Hepatic stellate cell (primary cell): Measurements from ENCODE around the gene RPL26.

Source experiments
- DNase-seq: peaks from one replicate; pipeline ENCODE4 v3.0.0; 2011; ENCODE audit warnings: low spot score

RPL26 gene

GRCh38 chr17:8383143-8383822 is at the start of gene RPL26:
TSS of gene RPL26 (minus strand) at chr17:8383193. CDS start at chr17:8382310, 883 bp downstream.
- DNase-seq: peak; percentile 97

- no peak for DNase-seq
These were observed 48.0 kb upstream of the RPL26 start for GRCh38 chr17:8430966-8431365.

DNA sequence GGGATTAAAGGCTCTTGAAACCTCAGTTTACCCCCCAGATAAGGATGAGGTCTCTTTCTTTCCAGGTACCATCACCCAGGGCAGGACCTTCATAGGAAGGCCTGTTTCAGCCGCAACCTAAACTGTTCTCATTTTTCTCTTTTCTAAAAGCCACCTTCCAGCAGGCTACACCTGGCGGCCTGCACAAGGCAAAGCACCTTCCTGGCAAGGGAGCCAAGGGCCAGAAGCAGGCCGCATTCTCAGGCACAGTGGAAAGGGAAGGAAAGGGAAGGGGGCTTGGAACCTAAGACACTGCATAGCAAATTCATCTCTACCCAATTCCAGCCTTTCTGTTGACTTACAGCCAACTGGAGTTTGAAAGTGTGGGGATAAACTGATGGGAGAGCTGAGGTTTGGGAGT is 43.8 kb upstream of the RPL26 start:
- no peak for DNase-seq

DNA sequence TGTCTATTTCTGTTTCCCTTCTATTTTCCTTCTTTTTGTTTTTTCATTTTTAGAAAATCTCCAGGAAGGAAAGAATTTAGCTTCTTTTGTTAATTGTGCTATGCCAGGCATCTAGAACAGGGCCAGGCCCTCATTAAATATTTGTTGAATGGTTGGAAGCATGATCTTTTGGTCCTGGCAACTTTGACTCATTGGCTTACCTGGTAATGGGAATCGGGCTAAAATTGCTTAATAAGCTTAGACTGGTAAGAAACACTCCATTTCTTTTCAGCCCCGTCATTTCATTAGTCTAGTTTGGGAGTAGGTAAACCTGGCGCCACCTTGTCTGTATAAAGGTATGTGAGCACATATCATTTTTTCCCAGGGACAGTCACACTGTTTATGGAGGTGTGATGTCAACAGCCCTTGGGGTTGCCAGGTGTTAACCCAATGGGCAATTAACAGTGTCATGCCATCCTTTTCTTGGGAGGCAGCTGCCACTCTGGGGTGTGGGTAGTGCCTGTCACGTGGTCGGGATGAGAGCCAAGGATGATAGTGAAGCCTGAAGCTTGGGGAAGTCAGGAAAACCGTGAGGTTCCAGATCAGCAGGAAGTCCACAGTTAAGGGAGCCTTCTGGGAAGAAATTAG is 43.2 kb upstream of the RPL26 start:
- DNase-seq: no peak

DNA sequence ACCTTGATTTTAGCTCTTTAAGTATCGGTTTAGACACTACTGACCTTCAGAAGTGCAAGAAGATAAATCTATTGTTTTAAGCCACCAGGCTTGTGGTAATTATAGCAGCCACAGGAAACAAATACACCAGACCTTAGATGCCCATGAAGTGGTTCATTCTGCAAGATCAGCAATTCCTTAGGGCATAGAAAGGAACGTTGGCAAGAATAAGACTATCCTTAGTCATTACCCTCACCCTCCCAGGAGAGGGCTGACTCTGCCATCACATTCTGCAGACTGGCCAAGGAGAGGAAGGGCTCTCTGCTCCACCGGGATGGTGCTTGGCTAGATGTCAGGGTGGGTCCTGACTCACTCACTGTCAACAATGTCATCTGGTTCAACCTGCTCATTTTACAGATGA is 38.6 kb upstream of the RPL26 start:
- no peak for DNase-seq

DNA sequence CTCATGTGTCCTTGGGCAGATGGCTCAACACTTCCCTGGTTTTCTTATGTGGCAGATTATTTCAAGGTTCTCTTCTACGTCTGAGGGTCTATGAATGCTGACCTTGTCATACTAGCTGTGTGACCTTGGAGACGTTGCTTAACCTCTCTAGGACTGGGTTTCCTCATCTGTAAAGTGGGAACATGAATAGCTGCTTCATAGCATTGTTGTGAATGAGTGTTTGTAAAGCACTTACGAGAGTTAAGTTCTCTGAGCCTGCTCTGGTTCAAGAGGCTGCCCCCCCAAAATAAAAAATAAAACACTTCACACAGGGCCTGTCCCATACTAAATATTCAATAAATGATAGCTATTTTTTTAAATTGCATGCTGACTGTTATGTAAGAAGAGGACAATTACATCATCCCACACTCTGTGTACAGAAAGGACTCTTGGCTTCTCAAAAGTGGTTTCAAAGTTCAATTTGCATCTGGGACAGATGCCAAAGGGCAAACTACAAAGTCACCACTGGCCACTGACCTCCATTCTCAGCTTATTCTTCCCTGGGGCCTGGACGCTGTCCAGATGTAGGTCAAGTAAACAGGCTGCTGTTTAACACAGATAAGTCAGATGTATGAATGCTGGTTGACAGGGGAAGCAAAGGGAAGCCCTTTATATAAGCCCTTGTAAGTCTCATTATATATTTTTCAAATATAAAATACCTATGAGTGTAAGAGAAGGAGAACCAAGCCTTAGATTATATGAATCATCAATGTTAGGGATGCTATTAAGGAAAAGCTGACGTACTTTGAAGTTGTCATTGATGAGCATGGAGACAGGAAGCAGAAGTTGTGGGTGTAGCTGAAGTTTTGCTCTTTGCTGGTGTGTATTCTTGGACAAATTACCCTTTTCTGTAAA is 37.3 kb upstream of the RPL26 start:
- DNase-seq: no peak

GRCh38 chr17:8419305-8419704 is 36.3 kb upstream of the RPL26 start:
- DNase-seq: no peak

DNA sequence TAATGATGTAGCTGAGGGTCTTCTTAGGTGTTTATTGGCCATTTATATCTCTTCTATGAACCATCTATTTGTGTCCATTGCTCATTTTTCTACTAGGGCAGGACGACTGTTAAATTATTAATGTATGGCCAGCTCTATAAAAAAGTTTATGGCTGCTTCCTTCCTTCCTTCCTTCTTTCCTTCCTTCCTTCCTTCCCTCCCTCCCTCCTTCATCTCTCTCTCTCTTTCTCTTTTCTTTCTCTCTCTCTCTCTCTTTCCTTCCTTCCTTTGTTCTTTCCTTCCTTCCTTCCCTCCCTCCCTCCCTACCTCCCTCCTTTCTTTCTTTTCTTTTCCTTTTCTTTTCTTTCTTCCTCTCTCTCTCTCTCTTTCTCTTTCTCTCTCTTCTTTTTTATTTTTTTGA is 35.5 kb upstream of the RPL26 start:
- no peak for DNase-seq

DNA sequence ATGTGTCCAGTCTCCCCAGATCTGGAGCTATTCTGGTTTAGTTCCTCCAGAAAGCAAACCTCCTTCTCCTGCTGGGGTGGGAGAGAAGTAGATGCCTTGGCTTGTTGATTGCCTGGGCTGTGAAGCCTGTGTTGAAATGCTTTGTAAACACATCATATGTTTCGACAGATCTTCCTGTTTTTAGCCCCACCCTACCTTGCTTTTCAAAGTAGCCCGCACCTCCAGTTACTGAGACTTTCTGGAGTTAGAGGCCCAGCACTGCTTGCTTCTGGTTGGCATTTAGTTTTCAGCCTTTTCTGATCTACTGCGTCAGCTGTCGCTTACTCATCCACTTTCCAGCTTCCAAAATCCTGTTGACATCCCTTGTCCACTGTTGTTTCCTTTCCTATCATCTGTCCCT is 34.8 kb upstream of the RPL26 start:
- no peak for DNase-seq

DNA sequence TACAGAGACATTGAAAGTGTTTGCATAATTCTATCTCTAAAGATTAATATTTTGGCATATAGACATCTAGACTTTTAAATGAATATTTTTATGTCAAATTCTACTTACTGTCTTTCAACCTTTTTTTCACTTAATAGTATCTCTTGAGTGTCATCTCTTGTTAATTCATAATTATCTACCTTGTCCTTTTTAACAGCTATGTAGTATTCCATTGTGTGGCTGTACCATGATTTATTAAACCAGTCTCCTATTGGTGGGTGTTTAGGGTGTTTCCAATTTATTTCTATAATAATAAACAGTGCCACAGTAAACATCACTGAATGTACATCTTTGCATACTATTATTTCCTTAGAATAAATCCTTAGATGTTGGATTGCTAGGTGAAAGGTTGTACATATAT is 30.9 kb upstream of the RPL26 start:
- DNase-seq: no peak

- DNase-seq: no peak
These were observed 30.3 kb upstream of the RPL26 start for GRCh38 chr17:8413328-8413727.

DNA sequence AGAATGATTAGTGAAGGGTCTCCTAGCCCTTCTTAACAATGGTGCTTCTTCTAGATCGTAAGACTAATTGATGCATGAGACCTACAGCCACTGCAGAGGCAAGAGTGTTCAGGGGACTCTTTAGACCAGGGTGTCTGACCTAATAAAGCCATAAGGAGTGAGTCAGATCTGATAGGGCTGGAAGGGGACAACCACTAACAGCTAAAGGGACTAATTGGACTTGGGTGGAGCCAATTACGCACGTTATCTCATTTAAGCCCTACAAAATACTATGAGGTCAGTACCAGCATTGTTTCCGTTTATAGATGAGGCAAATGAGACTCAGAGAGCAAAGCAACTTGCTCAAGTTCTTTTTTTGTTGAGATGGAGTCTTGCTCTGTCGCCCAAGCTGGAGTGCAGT is 29.1 kb upstream of the RPL26 start:
- DNase-seq: no peak

DNA sequence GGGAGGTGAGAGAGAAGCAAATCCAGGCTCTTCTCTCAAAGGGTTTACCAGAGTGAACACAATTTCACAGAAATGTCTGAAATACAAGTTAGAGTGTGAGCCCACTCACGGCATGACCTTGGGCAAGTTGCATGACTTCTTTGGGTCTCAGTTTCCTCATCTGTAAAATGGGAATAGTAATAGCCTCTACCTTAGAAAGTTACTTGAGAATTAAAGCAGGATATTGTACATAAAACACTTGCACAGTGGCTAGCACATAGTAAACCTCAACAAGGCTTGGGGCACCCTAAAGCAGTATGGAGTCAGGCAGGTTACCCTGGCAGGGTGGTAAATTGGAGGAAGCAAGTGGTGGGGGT is 27.9 kb upstream of the RPL26 start:
- DNase-seq: no peak

GRCh38 chr17:8409966-8410882 is 27.2 kb upstream of the RPL26 start:
- peak; percentile 78 for DNase-seq

- DNase-seq: no peak
These were observed 25.4 kb upstream of the RPL26 start for GRCh38 chr17:8408371-8408770.

DNA sequence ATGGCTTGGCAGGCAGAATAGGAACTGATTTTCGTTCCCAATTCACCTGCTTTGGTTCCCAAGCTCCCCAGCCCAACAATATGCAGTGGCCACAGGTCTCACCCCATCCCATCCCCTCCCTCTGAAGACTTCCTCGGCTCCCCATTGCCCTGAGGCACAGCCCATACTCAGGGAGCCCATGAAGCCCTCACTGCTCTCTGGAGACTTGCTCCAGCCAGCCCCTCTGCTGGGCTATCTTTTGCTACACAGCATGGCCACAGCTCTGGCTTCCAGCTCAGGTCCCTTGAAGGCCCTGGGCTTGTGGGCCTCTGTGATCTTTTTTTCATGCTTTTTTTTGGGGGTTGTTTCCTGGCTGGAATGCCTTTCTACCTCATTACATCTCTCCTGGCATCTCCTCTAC is 23.2 kb upstream of the RPL26 start:
- no peak for DNase-seq

DNA sequence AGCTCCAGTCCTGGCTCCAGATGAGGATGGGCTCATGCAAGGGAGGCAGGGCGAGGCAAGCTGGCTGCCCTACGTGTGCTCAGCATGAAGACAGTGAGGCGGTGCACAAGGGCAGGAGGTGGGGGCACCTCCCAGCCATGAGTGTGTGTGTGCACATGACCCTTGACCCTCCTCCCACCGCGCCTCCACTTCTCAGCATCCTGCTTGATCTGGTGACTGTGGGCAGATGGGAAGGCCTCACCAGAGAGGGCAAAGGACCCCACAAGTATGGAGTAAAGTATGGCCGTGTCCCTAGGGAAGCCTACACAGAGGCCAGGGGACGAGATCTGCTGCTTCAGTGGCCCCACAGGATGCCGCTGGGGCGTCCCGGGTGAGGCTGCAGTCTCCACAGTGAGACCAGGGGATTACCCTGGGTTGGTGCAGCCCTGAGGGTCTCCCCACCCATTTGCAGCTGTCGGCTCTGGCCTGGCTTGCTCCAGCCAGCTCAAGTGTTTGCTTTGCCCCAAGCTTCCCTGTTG is 22.6 kb upstream of the RPL26 start:
- no peak for DNase-seq

- DNase-seq: no peak
These were observed 20.0 kb upstream of the RPL26 start for GRCh38 chr17:8402921-8403536.

DNA sequence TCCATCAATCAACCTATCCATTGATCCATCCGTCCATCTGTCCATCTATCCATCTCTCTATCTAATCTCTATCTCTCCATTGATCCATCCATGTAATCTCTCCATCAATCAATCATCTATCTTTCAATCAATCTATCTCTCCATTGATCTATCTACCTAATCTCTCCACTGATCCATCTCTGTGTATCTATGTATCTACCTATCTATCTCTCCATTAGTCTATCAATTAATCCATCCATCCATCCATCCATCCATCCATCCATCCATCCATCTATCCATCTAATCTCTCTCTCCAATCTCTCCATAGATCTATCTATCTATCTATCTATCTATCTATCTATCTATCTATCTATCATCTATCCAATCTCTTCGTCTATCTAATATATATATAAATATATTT is 18.1 kb upstream of the RPL26 start:
- DNase-seq: no peak

- DNase-seq: no peak
These were observed 16.0 kb upstream of the RPL26 start for GRCh38 chr17:8398980-8399379.

- no peak for DNase-seq
These were observed 14.6 kb upstream of the RPL26 start, which contains the start of gene RNF222 for GRCh38 chr17:8397636-8398035. TSS of gene RNF222 (minus strand) at chr17:8397827. CDS start at chr17:8393461, 4,366 bp downstream.
